G401 (cell line): ENCODE measurements around the gene PLS1. TPM values are rescaled to one million over a fixed set of nuclear protein-coding genes. Genes with fewer than 3 reads are reported as not detected.
"Not testable (repeated sequence)": the region's sequence is repeated elsewhere in the genome, so short reads cannot be mapped to it uniquely, and the experiment has no call there.

Source experiments
- DNase-seq: peaks from one replicate; pipeline ENCODE4 v3.0.0-alpha.2; 2015; ENCODE audit warnings: low spot score
- in situ Hi-C: cut with HindIII; loops from 2 replicates; pipeline ENCODE4 v1.10.0; 2016; ENCODE audit warnings: low sequenced_read_pairs, mixed read lengths
- total RNA-seq: library from RNA; depleted of rRNA; stranded (reverse); fragments of >200 nt; shearing (Covaris generic); gene quantifications from 2 replicates; pipeline ENCODE4 v1.2.3, GENCODE V29; 2014

PLS1 gene
- total RNA-seq, 1 experiment from 2014 or later: 12.1 TPM

- no peak for DNase-seq
- in situ Hi-C loops: no loop called here
Observed at GRCh38 chr3:142660893-142661292, 64.7 kb downstream of the PLS1 start.

- no peak for DNase-seq
- in situ Hi-C loops: no loop called here
Observed at GRCh38 chr3:142663865-142664264, 67.7 kb downstream of the PLS1 start.

- in situ Hi-C loops: no loop called here
- no peak for DNase-seq
Observed at GRCh38 chr3:142664311-142664710, 68.1 kb downstream of the PLS1 start.

- DNase-seq: no peak
- in situ Hi-C loops: no loop called here
Observed at GRCh38 chr3:142664819-142665218, 68.6 kb downstream of the PLS1 start.

- in situ Hi-C loops: no loop called here
Observed at GRCh38 chr3:142670120-142670519, 73.9 kb downstream of the PLS1 start.

GRCh38 chr3:142676151-142676550 is 80.0 kb downstream of the PLS1 start:
- no peak for DNase-seq
- in situ Hi-C loops: no loop called here

More at GRCh38 chr3:142670120-142670519, 73.9 kb downstream of the PLS1 start:
- no peak for DNase-seq

- in situ Hi-C loops: no loop called here
- DNase-seq: no peak
Observed at GRCh38 chr3:142680710-142681109, 84.5 kb downstream of the PLS1 start.

- in situ Hi-C loops: no loop called here
- DNase-seq: no peak
Observed at GRCh38 chr3:142690613-142691012, 94.4 kb downstream of the PLS1 start.

- in situ Hi-C loops: no loop called here
Observed at GRCh38 chr3:142691527-142691926, 95.3 kb downstream of the PLS1 start.

GRCh38 chr3:142693136-142693853 is 97.1 kb downstream of the PLS1 start:
- DNase-seq: no peak
- in situ Hi-C loops: no loop called here

More at GRCh38 chr3:142691527-142691926, 95.3 kb downstream of the PLS1 start:
- no peak for DNase-seq

- DNase-seq: no peak
- in situ Hi-C loops: no loop called here
Observed at GRCh38 chr3:142694225-142694624, 98.0 kb downstream of the PLS1 start.

GRCh38 chr3:142705198-142705597 is 109.0 kb downstream of the PLS1 start:
- in situ Hi-C loops: no loop called here
- DNase-seq: no peak

- no peak for DNase-seq
- in situ Hi-C loops: no loop called here
Observed at GRCh38 chr3:142706321-142707127, 110.3 kb downstream of the PLS1 start.

GRCh38 chr3:142709207-142709606 is 113.0 kb downstream of the PLS1 start:
- in situ Hi-C loops: no loop called here
- DNase-seq: no peak

- DNase-seq, in situ Hi-C loops: not testable (repeated sequence)
Observed at GRCh38 chr3:142714882-142715281, 118.7 kb downstream of the PLS1 start.

- in situ Hi-C loops: no loop called here
- no peak for DNase-seq
Observed at GRCh38 chr3:142716102-142716501, 119.9 kb downstream of the PLS1 start.

GRCh38 chr3:142723665-142723967 is 127.4 kb downstream of the PLS1 start:
- in situ Hi-C loops: no loop called here
- no peak for DNase-seq

GRCh38 chr3:142723968-142724681 is 127.9 kb downstream of the PLS1 start, which contains the start of gene TRPC1:
Gene TRPC1 (plus strand): TSS chr3:142724034. CDS start chr3:142724560, 526 bp downstream.
- in situ Hi-C loops: no loop called here
- DNase-seq: peak; percentile 89

GRCh38 chr3:142724682-142725356 is 128.6 kb downstream of the PLS1 start:
- peak; percentile 73 for DNase-seq
- in situ Hi-C loops: no loop called here
